Thoracic aorta (tissue), 2 donors: Measurements from ENCODE around the gene NUMB. TPM values are rescaled to one million over a fixed set of nuclear protein-coding genes. Genes with fewer than 3 reads are reported as not detected.

ENCODE experiments used
- ATAC-seq: fragments of 150-250 bp; one replicate; pipeline ENCODE4 v1.8.0; 2017; ENCODE audit warnings: low read depth; ENCODE audit not compliant: insufficient number of reproducible peaks, low FRiP score
- DNase-seq: peaks from one replicate; pipeline ENCODE4 v3.0.0-alpha.2; 2020; ENCODE audit warnings: low spot score
- H3K27ac ChIP-seq, 2 donors: fragments of 200-600 bp; sonication (generic); 1 replicate in 1 of 2; 2 replicates in 1 of 2; pipeline ENCODE4 v1.5.1; 2016; ENCODE audit warnings: mild to moderate bottlenecking in 2 of 2, moderate library complexity in 2 of 2
- H3K27me3 ChIP-seq: fragments of 200-600 bp; sonication (generic); replicated peaks from 2 replicates; pipeline ENCODE4 v1.6.0; 2016; ENCODE audit warnings: mild to moderate bottlenecking; ENCODE audit not compliant: insufficient read depth
- H3K36me3 ChIP-seq: fragments of 200-600 bp; sonication (generic); one replicate; pipeline ENCODE4 v1.5.1; 2016
- H3K4me1 ChIP-seq, 2 donors: fragments of 200-600 bp; sonication (generic); 1 replicate in 1 of 2; 2 replicates in 1 of 2; pipeline versions ENCODE4 v1.5.1 to v1.6.0; 2016; ENCODE audit warnings: low read depth in 2 of 2, mild to moderate bottlenecking in 1 of 2; ENCODE audit not compliant: control insufficient read depth in 1 of 2
- H3K4me3 ChIP-seq: fragments of 200-600 bp; sonication (generic); 2 replicates; pipeline ENCODE4 v1.5.1; 2016; ENCODE audit warnings: mild to moderate bottlenecking
- H3K9me3 ChIP-seq: fragments of 200-600 bp; sonication (generic); 2 replicates; pipeline ENCODE4 v1.5.1; 2016
- total RNA-seq, 2 donors: library from RNA; depleted of rRNA; stranded (reverse); fragments of >200 nt; gene quantifications; one replicate each; pipeline versions ENCODE4 v1.1.0 to v1.2.3, GENCODE V29; 2016
- TF ChIP-seq, protein P1 (sequence below): fragments of 200-600 bp; sonication (generic); IDR thresholded peaks from one replicate; pipeline ENCODE4 v1.5.1; 2019; ENCODE audit warnings: antibody characterized with exemption

Gene NUMB
- total RNA-seq, 2 donors from 2014 or later: 37.0 to 65.7 TPM

DNA sequence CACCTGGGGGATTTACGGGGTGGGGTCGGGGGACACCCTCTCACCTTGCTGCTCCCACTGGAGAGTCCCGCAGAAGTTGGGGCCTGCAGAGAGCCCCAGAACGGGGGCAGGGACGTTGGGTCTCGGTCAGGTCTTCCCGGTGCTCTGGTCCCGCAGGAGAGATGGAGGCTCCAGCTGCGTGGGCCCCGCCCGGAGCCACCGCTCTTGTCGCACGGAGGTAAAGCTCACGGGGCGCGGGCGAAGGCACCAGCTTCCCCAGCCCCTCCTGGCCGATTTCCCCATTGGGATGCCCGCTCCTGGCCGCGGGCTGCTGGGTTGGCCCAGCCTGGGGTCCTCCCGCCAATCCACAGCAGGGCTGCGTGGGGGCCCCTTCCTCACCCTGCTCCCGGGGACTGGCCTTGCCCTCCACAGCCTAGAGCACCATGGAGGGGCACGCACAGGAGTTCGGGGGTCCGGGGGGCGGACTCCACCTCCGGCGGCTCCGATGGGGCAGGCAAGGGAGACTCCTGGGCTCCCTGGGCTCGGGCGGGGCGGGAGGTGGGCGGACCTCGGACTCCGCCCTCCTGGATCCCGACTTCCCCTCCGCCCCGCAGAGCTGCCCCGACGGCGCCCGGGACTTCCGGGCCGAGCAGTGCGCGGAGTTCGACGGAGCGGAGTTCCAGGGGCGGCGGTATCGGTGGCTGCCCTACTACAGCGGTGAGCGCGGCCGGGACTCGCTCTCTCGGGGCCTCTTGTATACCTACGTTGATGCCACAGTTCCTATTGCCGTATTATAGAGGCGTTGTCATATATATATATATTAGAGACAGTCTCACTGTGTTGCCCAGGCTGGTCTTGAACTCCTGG lies 212.6 kb downstream of the NUMB start:
- Histone ChIP-seq H3K36me3 (no peaks in the 10 kb centered on the region), H3K4me3 (peak overlapping the region; percentile 85), H3K27ac (no peak overlapping the region), H3K4me1 (peaks cover 0 to 9% of the 10 kb centered on the region in 2 donors), H3K9me3 (no peaks in the 10 kb centered on the region), H3K27me3 (no peaks in the 10 kb centered on the region)
- ATAC-seq (no peak), DNase-seq (no peak)
- TF ChIP-seq, protein P1, sequence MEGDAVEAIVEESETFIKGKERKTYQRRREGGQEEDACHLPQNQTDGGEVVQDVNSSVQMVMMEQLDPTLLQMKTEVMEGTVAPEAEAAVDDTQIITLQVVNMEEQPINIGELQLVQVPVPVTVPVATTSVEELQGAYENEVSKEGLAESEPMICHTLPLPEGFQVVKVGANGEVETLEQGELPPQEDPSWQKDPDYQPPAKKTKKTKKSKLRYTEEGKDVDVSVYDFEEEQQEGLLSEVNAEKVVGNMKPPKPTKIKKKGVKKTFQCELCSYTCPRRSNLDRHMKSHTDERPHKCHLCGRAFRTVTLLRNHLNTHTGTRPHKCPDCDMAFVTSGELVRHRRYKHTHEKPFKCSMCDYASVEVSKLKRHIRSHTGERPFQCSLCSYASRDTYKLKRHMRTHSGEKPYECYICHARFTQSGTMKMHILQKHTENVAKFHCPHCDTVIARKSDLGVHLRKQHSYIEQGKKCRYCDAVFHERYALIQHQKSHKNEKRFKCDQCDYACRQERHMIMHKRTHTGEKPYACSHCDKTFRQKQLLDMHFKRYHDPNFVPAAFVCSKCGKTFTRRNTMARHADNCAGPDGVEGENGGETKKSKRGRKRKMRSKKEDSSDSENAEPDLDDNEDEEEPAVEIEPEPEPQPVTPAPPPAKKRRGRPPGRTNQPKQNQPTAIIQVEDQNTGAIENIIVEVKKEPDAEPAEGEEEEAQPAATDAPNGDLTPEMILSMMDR: no peak

DNA sequence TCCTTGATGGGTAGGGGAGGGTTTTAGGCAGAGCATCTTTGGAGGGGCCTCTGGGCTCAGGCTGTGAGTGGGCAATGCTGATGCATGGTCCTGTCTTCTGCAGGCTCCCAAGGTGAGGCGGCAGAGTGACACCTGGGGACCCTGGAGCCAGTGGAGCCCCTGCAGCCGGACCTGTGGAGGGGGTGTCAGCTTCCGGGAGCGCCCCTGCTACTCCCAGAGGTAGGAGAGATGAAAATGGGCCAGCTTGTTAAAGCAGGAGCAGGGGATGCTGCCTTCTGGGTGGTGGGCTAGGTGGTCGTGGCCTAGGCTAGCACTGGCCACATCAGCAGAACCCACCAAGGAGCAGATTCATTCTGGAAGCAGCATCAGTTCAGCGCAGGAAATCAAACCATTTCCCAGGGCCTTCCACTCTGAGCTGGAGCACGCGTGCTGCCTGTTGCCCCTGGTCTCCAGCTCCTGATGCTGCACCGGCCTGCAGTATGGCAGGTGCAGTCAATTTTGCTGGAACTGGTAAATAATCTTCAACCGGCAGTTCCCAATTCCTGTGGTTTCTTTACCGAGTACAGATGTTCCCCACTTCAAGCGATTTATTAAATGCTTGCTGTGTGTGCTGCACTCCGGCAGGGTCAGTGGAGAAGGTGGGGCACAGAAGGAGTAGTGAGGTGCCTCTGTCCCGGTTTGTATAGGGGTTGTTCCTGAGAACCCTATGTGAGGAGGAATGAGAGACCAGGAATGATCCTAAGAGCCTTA lies 213.6 kb downstream of the NUMB start:
- Histone ChIP-seq H3K27me3 (no peaks in the 10 kb centered on the region), H3K9me3 (no peaks in the 10 kb centered on the region), H3K4me3 (no peak overlapping the region), H3K36me3 (no peaks in the 10 kb centered on the region), H3K27ac (no peak overlapping the region), H3K4me1 (peaks cover 4 to 13% of the 10 kb centered on the region in 2 donors)
- TF ChIP-seq, protein P1: no peak
- ATAC-seq: no peak
- no peak for DNase-seq

DNA sequence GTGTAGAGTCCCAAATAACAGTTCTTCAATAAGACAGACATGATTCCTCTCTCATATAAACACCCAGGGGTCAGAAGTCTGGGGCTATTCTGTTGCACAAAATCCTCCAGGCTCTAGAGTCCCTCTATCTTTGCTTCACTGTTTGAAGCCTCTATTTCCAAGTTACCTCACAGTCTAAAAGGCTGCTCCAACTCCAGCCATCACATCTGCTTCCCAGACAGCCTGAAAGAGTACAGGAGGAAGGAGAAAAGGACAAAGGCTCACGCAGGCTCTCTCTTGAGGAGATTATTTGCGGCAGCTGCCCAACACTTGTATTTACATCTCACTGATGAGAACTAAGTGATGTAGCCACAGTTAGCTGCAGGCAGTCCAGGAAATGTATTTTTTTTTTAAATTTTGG lies 214.6 kb downstream of the NUMB start:
- TF ChIP-seq, protein P1: no peak
- Histone ChIP-seq H3K27ac (no peak overlapping the region), H3K4me3 (no peak overlapping the region), H3K9me3 (no peaks in the 10 kb centered on the region), H3K4me1 (peaks cover 11 to 23% of the 10 kb centered on the region in 2 donors), H3K27me3 (no peaks in the 10 kb centered on the region), H3K36me3 (no peaks in the 10 kb centered on the region)
- DNase-seq (no peak), ATAC-seq (no peak)

DNA sequence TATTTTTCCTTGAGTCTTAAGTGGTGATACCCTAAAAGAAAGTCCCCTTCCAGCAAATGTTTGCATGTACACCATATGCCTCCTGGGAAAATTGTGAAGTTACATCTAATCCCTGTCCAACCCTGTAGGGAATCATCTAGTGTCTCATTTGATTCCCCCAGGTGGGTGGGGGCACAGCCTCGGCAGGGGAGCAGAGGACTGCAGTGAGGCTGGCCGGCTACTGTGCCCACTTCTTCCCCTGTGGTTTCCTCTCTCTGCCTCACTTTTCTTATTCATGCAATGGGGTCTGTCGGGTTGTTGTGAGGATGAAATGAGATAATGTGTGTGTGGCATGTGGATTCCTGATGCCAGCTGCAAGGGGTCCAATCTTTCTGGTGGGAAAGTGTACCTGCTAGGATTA lies 215.0 kb downstream of the NUMB start:
- TF ChIP-seq, protein P1: no peak
- Histone ChIP-seq H3K36me3 (no peaks in the 10 kb centered on the region), H3K4me3 (no peak overlapping the region), H3K27ac (no peak overlapping the region), H3K9me3 (no peaks in the 10 kb centered on the region), H3K27me3 (no peaks in the 10 kb centered on the region), H3K4me1 (peaks cover 15 to 27% of the 10 kb centered on the region in 2 donors)
- ATAC-seq: no peak
- DNase-seq: no peak

DNA sequence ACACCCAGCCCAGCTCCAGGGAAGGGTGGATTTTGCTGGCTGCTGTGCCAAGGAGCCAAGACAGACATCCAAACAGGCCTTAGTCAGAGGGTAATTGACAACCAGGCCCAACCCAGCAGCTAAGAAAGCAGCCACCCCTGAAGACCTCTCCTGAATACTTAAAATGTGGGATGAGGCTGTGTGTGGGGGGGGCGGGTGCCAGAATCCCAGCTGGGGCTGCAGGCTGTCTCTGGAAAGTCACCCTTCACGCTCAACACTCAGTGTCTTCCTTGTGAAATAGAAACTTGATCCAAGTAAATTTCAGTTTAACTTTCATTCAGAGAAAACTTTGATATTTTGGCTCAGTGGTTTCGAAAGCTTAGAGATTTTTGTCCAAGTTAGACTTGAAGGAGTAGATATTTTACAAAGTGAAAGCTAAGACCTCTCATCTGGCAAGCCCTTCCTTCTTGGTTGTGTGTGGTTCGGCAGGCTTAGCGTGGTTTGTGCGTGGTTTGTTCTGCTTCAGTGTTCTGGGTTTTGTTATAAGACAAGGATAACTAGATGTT lies 215.9 kb downstream of the NUMB start:
- DNase-seq: no peak
- Histone ChIP-seq H3K4me1 (peaks cover 21 to 36% of the 10 kb centered on the region in 2 donors), H3K9me3 (no peaks in the 10 kb centered on the region), H3K36me3 (no peaks in the 10 kb centered on the region), H3K4me3 (no peak overlapping the region), H3K27ac (no peak overlapping the region), H3K27me3 (no peaks in the 10 kb centered on the region)
- TF ChIP-seq, protein P1: no peak
- no peak for ATAC-seq
